B cell (primary cell): ENCODE data around the gene SKA3.

ENCODE experiments used
- CTCF ChIP-seq: fragments of 200-600 bp; IDR thresholded peaks from one replicate; pipeline ENCODE4 v1.8.0; 2022; ENCODE audit warnings: antibody characterized with exemption, mild to moderate bottlenecking
- EZH2 ChIP-seq: IDR thresholded peaks from 2 replicates; pipeline ENCODE4 v1.6.1; 2012; ENCODE audit warnings: borderline replicate concordance, low read depth, mild to moderate bottlenecking, moderate library complexity, low read length; ENCODE audit not compliant: insufficient read depth, poor library complexity, severe bottlenecking

GRCh38 chr13:21142766-21143165 lies 33.6 kb downstream of the SKA3 start:
- TF ChIP-seq CTCF: no peak
- TF ChIP-seq EZH2: no peak
